GM23248 (cell line): ENCODE measurements around the gene HLA-E. TPM values are rescaled to one million over a fixed set of nuclear protein-coding genes. Genes with fewer than 3 reads are reported as not detected.

ENCODE experiments used
- DNase-seq: peaks from one replicate; pipeline ENCODE4 v3.0.0-alpha.2; 2015
- H2AFZ ChIP-seq: fragments of 200-600 bp; sonication (generic); 2 replicates; pipeline ENCODE4 v1.6.1; 2016; ENCODE audit warnings: antibody characterized with exemption
- H3F3A ChIP-seq: fragments of 200-600 bp; sonication (generic); 2 replicates; pipeline ENCODE4 v1.6.1; 2016; ENCODE audit warnings: mild to moderate bottlenecking, antibody characterized with exemption, mixed run types; ENCODE audit not compliant: insufficient read depth
- H3K27ac ChIP-seq: fragments of 200-600 bp; sonication (generic); 2 replicates; pipeline ENCODE4 v1.5.1; 2016; ENCODE audit warnings: mild to moderate bottlenecking
- H3K27me3 ChIP-seq: fragments of 200-600 bp; sonication (generic); replicated peaks from 2 replicates; pipeline ENCODE4 v1.6.1; 2016; ENCODE audit warnings: mild to moderate bottlenecking; ENCODE audit not compliant: insufficient read depth
- H3K36me3 ChIP-seq: fragments of 200-600 bp; sonication (generic); 2 replicates; pipeline ENCODE4 v1.6.1; 2016; ENCODE audit warnings: low read depth, mild to moderate bottlenecking
- H3K4me1 ChIP-seq: fragments of 200-600 bp; sonication (generic); 2 replicates; pipeline ENCODE4 v1.6.1; 2016; ENCODE audit warnings: mild to moderate bottlenecking; ENCODE audit not compliant: insufficient read depth
- H3K4me2 ChIP-seq: fragments of 200-600 bp; sonication (generic); one replicate; pipeline ENCODE4 v1.6.1; 2016; ENCODE audit warnings: mild to moderate bottlenecking; ENCODE audit not compliant: unreplicated experiment
- H3K4me3 ChIP-seq: fragments of 200-600 bp; sonication (generic); 2 replicates; pipeline ENCODE4 v1.5.1; 2016; ENCODE audit warnings: mild to moderate bottlenecking
- H3K79me2 ChIP-seq: fragments of 200-600 bp; sonication (generic); 2 replicates; pipeline ENCODE4 v1.6.1; 2016; ENCODE audit warnings: mild to moderate bottlenecking; ENCODE audit not compliant: insufficient read depth
- H3K9ac ChIP-seq: fragments of 200-600 bp; sonication (generic); 2 replicates; pipeline ENCODE4 v1.6.1; 2016; ENCODE audit warnings: mild to moderate bottlenecking
- H3K9me2 ChIP-seq: fragments of 200-600 bp; sonication (generic); 2 replicates; pipeline ENCODE4 v1.6.1; 2016; ENCODE audit warnings: mixed run types, mild to moderate bottlenecking, moderate library complexity; ENCODE audit not compliant: insufficient read depth
- H3K9me3 ChIP-seq: fragments of 200-600 bp; sonication (generic); one replicate; pipeline ENCODE4 v1.6.1; 2017; ENCODE audit warnings: low read depth
- H4K20me1 ChIP-seq: fragments of 200-600 bp; sonication (generic); 2 replicates; pipeline ENCODE4 v1.6.0; 2016; ENCODE audit not compliant: insufficient read depth
- EZH2 ChIP-seq: fragments of 200-600 bp; sonication (generic); IDR thresholded peaks from 2 replicates; pipeline ENCODE4 v1.6.1; 2018; ENCODE audit warnings: antibody characterized with exemption, mild to moderate bottlenecking; ENCODE audit not compliant: insufficient read depth, poor library complexity, severe bottlenecking
- EZH2phosphoT487 ChIP-seq: fragments of 200-600 bp; sonication (generic); IDR thresholded peaks from 2 replicates; pipeline ENCODE4 v1.6.1; 2018; ENCODE audit warnings: antibody characterized with exemption, moderate library complexity, mild to moderate bottlenecking, low read depth; ENCODE audit not compliant: insufficient read depth
- WGBS, 2 experiments: methylation state at CpG; one replicate each; pipeline ENCODE4 v1.1.6; 2015 to 2017; ENCODE audit warnings: low lambda C conversion rate in 2 of 2, low coverage in 1 of 2; ENCODE audit errors: missing lambda C conversion rate in 2 of 2; 5-methylcytosine and 5-hydroxymethylcytosine counted together
- in situ Hi-C: fragments of 300-500 bp; cut with MboI; formaldehyde crosslinking; loops from 2 replicates; pipeline ENCODE4 v1.15.0; 2020
- polyA plus RNA-seq: library from polyadenylated mRNA; unstranded; fragments of >200 nt; fragmentation: Nextera tagmentation; extraction: Ambion mirVana; gene quantifications from 2 replicates; pipeline ENCODE4 v1.2.1, GENCODE V29; 2016
- total RNA-seq: library from RNA; depleted of rRNA; stranded (reverse); fragments of >200 nt; shearing (Covaris generic); gene quantifications from 2 replicates; pipeline ENCODE4 v1.2.3, GENCODE V29; 2014; rRNA removed

HLA-E gene
- total and polyA plus RNA-seq, 2 experiments from 2014 or later, result 123 to 190 TPM

DNA sequence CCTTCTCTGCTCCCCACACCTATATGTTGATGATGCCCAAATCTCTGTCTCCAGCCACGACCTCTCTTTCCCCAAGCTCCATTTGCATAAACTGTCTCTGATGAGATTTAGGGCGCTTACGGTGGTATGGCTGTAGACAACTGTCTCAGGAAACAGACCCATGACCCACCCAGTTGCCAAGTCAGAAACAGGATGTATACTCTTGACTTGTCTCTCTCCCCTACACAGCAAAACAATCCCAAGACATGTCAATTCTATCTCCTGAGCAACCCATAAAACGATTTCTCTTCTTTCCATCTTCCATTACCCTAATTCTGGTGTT lies 53.1 kb downstream of the HLA-E start:
- H3K4me1 ChIP-seq, result peaks cover 3% of the 10 kb centered on the region
- no peak overlapping the region for H2AFZ ChIP-seq
- no peaks in the 10 kb centered on the region for H3K27me3 ChIP-seq
- no peak overlapping the region for H3K4me3 ChIP-seq
- no peak overlapping the region for H3K9ac ChIP-seq
- in situ Hi-C loops, result no loop called here
- no peaks in the 10 kb centered on the region for H3K79me2 ChIP-seq
- no peak overlapping the region for H3K4me2 ChIP-seq
- no peak overlapping the region for H3K27ac ChIP-seq
- H4K20me1 ChIP-seq, result no peaks in the 10 kb centered on the region
- no peaks in the 10 kb centered on the region for H3K9me3 ChIP-seq
- H3K36me3 ChIP-seq, result no peaks in the 10 kb centered on the region; the same call in 1 of the 2 replicates
- peaks cover 20% of the 10 kb centered on the region for H3F3A ChIP-seq
- H3K9me2 ChIP-seq, result no peaks in the 10 kb centered on the region
- WGBS, 2 experiments, result 12 to 14% methylated on average over 4 of the region's 4 CpGs
- TF ChIP-seq EZH2phosphoT487 (no peak), EZH2 (no peak)
- DNase-seq, result no peak

DNA sequence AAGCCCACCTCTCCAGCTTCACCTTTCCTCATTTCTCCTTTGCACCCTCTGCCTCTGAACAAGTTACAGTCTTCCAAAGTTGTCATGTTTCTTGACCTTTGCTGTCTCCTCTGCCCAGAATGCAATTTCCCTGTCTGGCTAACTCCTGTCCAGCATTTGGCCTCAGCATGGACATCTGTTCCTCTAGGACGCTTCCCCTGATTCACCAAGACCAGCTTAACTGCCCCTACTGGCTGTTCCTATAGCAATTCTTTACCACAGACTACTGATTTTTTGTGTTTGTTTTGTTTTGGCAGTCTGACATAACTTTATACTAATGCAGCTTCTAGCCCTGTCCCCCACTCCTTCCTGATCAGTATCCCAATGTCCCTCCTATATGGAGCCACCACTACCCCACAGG lies 53.6 kb downstream of the HLA-E start:
- Histone ChIP-seq H4K20me1 (no peaks in the 10 kb centered on the region), H3K9ac (no peak overlapping the region), H3K4me3 (no peak overlapping the region), H2AFZ (no peak overlapping the region), H3K4me1 (peaks cover 3% of the 10 kb centered on the region), H3K27me3 (no peaks in the 10 kb centered on the region), H3K79me2 (no peaks in the 10 kb centered on the region), H3K9me3 (no peaks in the 10 kb centered on the region), H3K36me3 (no peaks in the 10 kb centered on the region; the same call in 1 of the 2 replicates), H3K4me2 (no peak overlapping the region), H3F3A (peaks cover 20% of the 10 kb centered on the region), H3K27ac (no peak overlapping the region), H3K9me2 (no peaks in the 10 kb centered on the region)
- TF ChIP-seq EZH2 (no peak), EZH2phosphoT487 (no peak)
- in situ Hi-C loops, result no loop called here
- 97 to 100% methylated on average over 1 of the region's 1 CpG for WGBS, 2 experiments
- peak; percentile 23 for DNase-seq

Other genes starting within 250 kb of the HLA-E start
- 9.6 and 29.1 TPM in 2 replicates for gene TRIM39, start 162.6 kb upstream of the HLA-E start, total RNA-seq
- 9.3 and 9.7 TPM in 2 replicates for gene TRIM39, start 162.6 kb upstream of the HLA-E start, polyA plus RNA-seq
- gene RPP21, start 144.4 kb upstream of the HLA-E start, total RNA-seq, result 40.2 and 45.8 TPM in 2 replicates
- gene RPP21, start 144.4 kb upstream of the HLA-E start, polyA plus RNA-seq, result 63.4 and 67.2 TPM in 2 replicates
- 62.3 and 64.8 TPM in 2 replicates for gene GNL1, start 67.0 kb downstream of the HLA-E start, total RNA-seq
- 72.1 and 78.9 TPM in 2 replicates for gene GNL1, start 67.0 kb downstream of the HLA-E start, polyA plus RNA-seq
- gene PRR3, start 67.8 kb downstream of the HLA-E start, total RNA-seq, result 5.2 and 6.5 TPM in 2 replicates
- gene PRR3, start 67.8 kb downstream of the HLA-E start, polyA plus RNA-seq, result 7.1 and 7.3 TPM in 2 replicates
- gene ABCF1, start 81.9 kb downstream of the HLA-E start, total RNA-seq, result 31.3 and 42.0 TPM in 2 replicates
- 35.5 and 39.7 TPM in 2 replicates for gene ABCF1, start 81.9 kb downstream of the HLA-E start, polyA plus RNA-seq
- 23.9 and 27.3 TPM in 2 replicates for gene PPP1R10, start 127.7 kb downstream of the HLA-E start, total RNA-seq
- 23.6 and 32.7 TPM in 2 replicates for gene PPP1R10, start 127.7 kb downstream of the HLA-E start, polyA plus RNA-seq
- 33.5 and 41.4 TPM in 2 replicates for gene MRPS18B, start 128.3 kb downstream of the HLA-E start, total RNA-seq
- 59.2 and 61.2 TPM in 2 replicates for gene MRPS18B, start 128.3 kb downstream of the HLA-E start, polyA plus RNA-seq
- gene ATAT1, start 137.4 kb downstream of the HLA-E start, total RNA-seq, result 2.3 and 3.7 TPM in 2 replicates
- gene ATAT1, start 137.4 kb downstream of the HLA-E start, polyA plus RNA-seq, result 12.3 and 12.6 TPM in 2 replicates
- 2.4 and 4.6 TPM in 2 replicates for gene C6orf136, start 157.6 kb downstream of the HLA-E start, total RNA-seq
- gene C6orf136, start 157.6 kb downstream of the HLA-E start, polyA plus RNA-seq, result 8.6 and 10.6 TPM in 2 replicates
- gene DHX16, start 183.5 kb downstream of the HLA-E start, total RNA-seq, result 30.4 and 30.6 TPM in 2 replicates
- gene DHX16, start 183.5 kb downstream of the HLA-E start, polyA plus RNA-seq, result 23.6 and 26.7 TPM in 2 replicates
- gene PPP1R18, start 197.1 kb downstream of the HLA-E start, total RNA-seq, result 85.5 and 108 TPM in 2 replicates
- gene PPP1R18, start 197.1 kb downstream of the HLA-E start, polyA plus RNA-seq, result 66.6 and 67.8 TPM in 2 replicates
- gene NRM, start 201.5 kb downstream of the HLA-E start, total RNA-seq, result 5.8 and 6.2 TPM in 2 replicates
- 11.3 and 11.6 TPM in 2 replicates for gene NRM, start 201.5 kb downstream of the HLA-E start, polyA plus RNA-seq
- gene MDC1, start 227.8 kb downstream of the HLA-E start, total RNA-seq, result 4.9 and 6.6 TPM in 2 replicates
- gene MDC1, start 227.8 kb downstream of the HLA-E start, polyA plus RNA-seq, result 6.7 and 7.1 TPM in 2 replicates
- 525 and 565 TPM in 2 replicates for gene TUBB, start 230.8 kb downstream of the HLA-E start, total RNA-seq
- gene TUBB, start 230.8 kb downstream of the HLA-E start, polyA plus RNA-seq, result 491 and 520 TPM in 2 replicates